Astrocyte of the spinal cord (primary cell): ENCODE data around the gene OR52A5.

Experiments used
- DNase-seq: peaks from one replicate; pipeline ENCODE4 v3.0.0; 2011; ENCODE audit warnings: low read depth, low spot score
- H3K4me3 ChIP-seq: 2 replicates; pipeline ENCODE4 v1.5.1; 2011; ENCODE audit warnings: low read depth, mild to moderate bottlenecking, low read length, moderate library complexity
- CTCF ChIP-seq: IDR thresholded peaks from 2 replicates; pipeline ENCODE4 v1.5.1; 2012; ENCODE audit warnings: low read depth, mild to moderate bottlenecking, low read length, inconsistent platforms
- in situ Hi-C: cut with HindIII; loops from 2 replicates; pipeline ENCODE4 v1.10.0; 2017; ENCODE audit warnings: low sequenced_read_pairs

OR52A5 gene

DNA sequence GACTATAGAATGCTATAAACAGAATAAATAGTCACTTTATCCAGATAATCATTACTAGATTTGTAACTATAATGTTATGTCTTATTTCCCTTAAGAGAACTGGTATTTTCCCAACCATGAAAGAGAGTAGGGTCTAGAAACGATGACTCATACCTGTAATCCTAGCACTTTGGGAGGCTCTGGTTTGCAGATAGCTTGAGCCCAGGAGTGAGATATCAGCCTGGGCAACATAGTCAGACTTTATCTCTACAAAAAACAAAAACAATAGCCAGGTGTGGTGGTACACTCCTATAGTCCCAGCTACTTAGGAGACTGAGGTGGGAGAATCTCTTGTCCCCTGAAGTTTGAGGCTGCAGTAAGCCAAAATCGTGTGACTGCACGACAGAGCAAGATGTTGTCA, 30.9 kb downstream of the OR52A5 start:
- in situ Hi-C loops = no loop called here
- no peak for TF ChIP-seq CTCF
- DNase-seq = no peak
- H3K4me3 ChIP-seq = no peak overlapping the region

GRCh38 chr11:5103066-5103465, 35.1 kb downstream of the OR52A5 start:
- H3K4me3 ChIP-seq = no peak overlapping the region
- no peak for DNase-seq
- in situ Hi-C loops = no loop called here
- no peak for TF ChIP-seq CTCF

- in situ Hi-C loops = no loop called here
- TF ChIP-seq CTCF = no peak
- no peak for DNase-seq
- no peak overlapping the region for H3K4me3 ChIP-seq
These were observed 35.9 kb downstream of the OR52A5 start for GRCh38 chr11:5102246-5102645.

DNA sequence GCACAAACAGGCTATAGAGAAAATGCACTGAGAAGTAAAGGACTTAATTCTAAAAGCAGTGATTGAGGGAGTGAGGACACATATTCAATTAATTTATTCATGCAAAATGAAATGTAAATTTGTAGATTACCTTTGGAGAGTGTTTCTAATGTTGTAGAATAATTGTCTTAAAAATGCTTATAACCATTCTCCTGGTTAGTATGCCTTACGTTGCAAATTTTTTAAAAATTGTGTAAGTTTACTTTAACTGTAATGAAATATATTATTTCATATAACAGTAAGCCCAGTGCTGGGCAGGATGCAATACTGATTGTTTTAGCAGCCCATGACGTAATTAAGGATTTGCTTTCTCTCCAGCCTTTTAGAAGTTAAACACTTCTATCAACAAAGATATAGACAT, 42.1 kb downstream of the OR52A5 start:
- no peak overlapping the region for H3K4me3 ChIP-seq
- no peak for DNase-seq
- TF ChIP-seq CTCF = no peak
- in situ Hi-C loops = no loop called here

DNA sequence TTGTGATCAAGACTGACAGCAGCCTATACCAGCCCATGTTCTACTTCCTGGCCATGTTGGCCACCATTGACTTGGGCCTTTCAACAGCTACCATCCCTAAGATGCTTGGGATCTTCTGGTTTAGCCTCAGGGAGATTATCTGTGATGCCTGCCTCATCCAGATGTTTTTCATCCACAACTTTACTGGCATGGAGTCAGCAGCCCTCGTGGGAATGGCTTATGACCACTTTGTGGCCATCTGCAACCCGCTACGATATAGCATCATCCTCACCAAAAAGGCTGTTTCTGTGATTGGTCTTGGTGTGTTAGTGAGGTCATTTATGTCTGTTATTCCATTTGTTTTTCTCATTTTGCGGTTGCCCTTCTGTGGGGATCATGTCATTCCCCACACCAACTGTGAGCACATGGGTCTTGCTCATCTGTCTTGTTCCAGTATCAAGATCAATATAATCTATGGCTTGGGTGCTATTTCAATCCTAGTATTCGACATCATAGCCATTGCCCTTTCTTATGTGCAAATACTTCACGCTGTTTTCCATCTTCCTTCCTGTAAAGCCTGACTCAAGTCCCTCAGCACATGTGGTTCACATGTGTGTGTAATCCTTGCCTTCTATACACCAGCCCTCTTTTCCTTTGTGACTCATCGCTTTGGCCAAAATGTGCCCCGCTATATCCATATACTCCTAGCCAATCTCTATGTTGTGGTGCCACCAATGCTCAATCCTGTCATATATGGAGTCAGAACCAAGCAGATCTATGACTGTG, 45.2 kb downstream of the OR52A5 start:
- in situ Hi-C loops = no loop called here

GRCh38 chr11:5090668-5091067, 47.5 kb downstream of the OR52A5 start:
- in situ Hi-C loops = no loop called here
- no peak for TF ChIP-seq CTCF
- no peak overlapping the region for H3K4me3 ChIP-seq
- DNase-seq = no peak

More for the DNA sequence above, 45.2 kb downstream of the OR52A5 start:
- DNase-seq = no peak
- TF ChIP-seq CTCF = no peak
- no peak overlapping the region for H3K4me3 ChIP-seq
